IMR-90 (cell line): Measurements from ENCODE around the gene SLC30A5. TPM values are rescaled to one million over a fixed set of nuclear protein-coding genes. Genes with fewer than 3 reads are reported as not detected.

Experiments used
- ATAC-seq: fragments of 200-7000 bp; cut with Tn5 transposase; 2 replicates; pipeline ENCODE4 v1.9.1; 2020; ENCODE audit warnings: low read depth, mild to moderate bottlenecking, moderate library complexity
- BruUV-seq: library from RNA; stranded (reverse); fragments of 400-500 nt; replicated peaks from 2 replicates; lab custom pipeline; 2021; lab: Mats Ljungman, UMichigan
- CTCF ChIA-PET: fragments of 300-600 bp; formaldehyde crosslinking; extraction: SDS; loops from one replicate; lab custom pipeline; 2021; ENCODE audit warnings: antibody characterized with exemption; lab: Yijun Ruan, JAX
- POLR2A ChIA-PET: fragments of 300-600 bp; sonication (Branson Sonifier 250); formaldehyde crosslinking; loops from one replicate; lab custom pipeline; 2022; ENCODE audit warnings: antibody characterized with exemption; ENCODE audit not compliant: unreplicated experiment; lab: Charles Lee
- DNase-seq: peaks from one replicate; pipeline ENCODE4 v3.0.0; 2013
- H2AFZ ChIP-seq: replicated peaks from 2 replicates; pipeline ENCODE3; 2013; ENCODE audit warnings: low read length, mild to moderate bottlenecking; ENCODE audit not compliant: poor library complexity
- H2AK5ac ChIP-seq: 2 replicates; pipeline ENCODE4 v1.6.1; 2013; ENCODE audit warnings: low read depth, low read length, inconsistent platforms
- H2AK9ac ChIP-seq: replicated peaks from 2 replicates; pipeline ENCODE3; 2013; ENCODE audit warnings: mild to moderate bottlenecking, low read depth, low read length, moderate library complexity; ENCODE audit not compliant: poor library complexity
- H2BK120ac ChIP-seq: 2 replicates; pipeline ENCODE4 v1.6.1; 2013; ENCODE audit warnings: low read depth, low read length, inconsistent platforms
- H2BK15ac ChIP-seq: 3 replicates; pipeline ENCODE4 v1.6.1; 2013; ENCODE audit warnings: low read depth, low read length, inconsistent platforms
- H2BK20ac ChIP-seq: 2 replicates; pipeline ENCODE4 v1.6.1; 2013; ENCODE audit warnings: low read depth, mild to moderate bottlenecking, inconsistent platforms, low read length, moderate library complexity
- H2BK5ac ChIP-seq: 2 replicates; pipeline ENCODE4 v1.6.1; 2013; ENCODE audit warnings: mild to moderate bottlenecking, low read depth, low read length, inconsistent platforms; ENCODE audit not compliant: poor library complexity, severe bottlenecking
- H3K14ac ChIP-seq: replicated peaks from 2 replicates; pipeline ENCODE4 v1.6.1; 2013; ENCODE audit warnings: low read depth, low read length, inconsistent platforms
- H3K18ac ChIP-seq: 2 replicates; pipeline ENCODE4 v1.6.1; 2013; ENCODE audit warnings: low read depth, low read length, control low read depth
- H3K23ac ChIP-seq: 2 replicates; pipeline ENCODE4 v1.6.1; 2013; ENCODE audit warnings: low read depth, low read length, inconsistent platforms
- H3K27ac ChIP-seq: 2 replicates; pipeline ENCODE4 v1.5.1; 2013; ENCODE audit warnings: mild to moderate bottlenecking, control low read depth, low read length; ENCODE audit not compliant: insufficient read depth
- H3K27me3 ChIP-seq: 2 replicates; pipeline ENCODE4 v1.6.1; 2013; ENCODE audit warnings: low read length; ENCODE audit not compliant: control insufficient read depth, insufficient read depth
- H3K36me3 ChIP-seq: 2 replicates; pipeline ENCODE4 v1.6.1; 2013; ENCODE audit warnings: low read length, mixed read lengths; ENCODE audit not compliant: control insufficient read depth, insufficient read depth
- H3K4ac ChIP-seq: 2 replicates; pipeline ENCODE4 v1.6.1; 2013; ENCODE audit warnings: low read depth, low read length, inconsistent platforms
- H3K4me1 ChIP-seq: 2 replicates; pipeline ENCODE4 v1.6.1; 2013; ENCODE audit warnings: low read length, mixed read lengths; ENCODE audit not compliant: control insufficient read depth, insufficient read depth
- H3K4me2 ChIP-seq: 2 replicates; pipeline ENCODE4 v1.6.1; 2013; ENCODE audit warnings: low read depth, mild to moderate bottlenecking, control low read depth, low read length, moderate library complexity
- H3K4me3 ChIP-seq: 2 replicates; pipeline ENCODE4 v1.5.1; 2013; ENCODE audit warnings: low read depth, mild to moderate bottlenecking, control low read depth, low read length, moderate library complexity; ENCODE audit not compliant: insufficient read depth
- H3K56ac ChIP-seq: 2 replicates; pipeline ENCODE4 v1.6.1; 2013; ENCODE audit warnings: low read length, inconsistent platforms; ENCODE audit not compliant: insufficient read depth; ENCODE audit errors: extremely low read depth
- H3K79me1 ChIP-seq, 2 experiments: 2 replicates each; pipeline ENCODE4 v1.6.1; 2013; ENCODE audit warnings: low read length in 2 of 2, inconsistent platforms in 1 of 2, low read depth in 1 of 2
- H3K9ac ChIP-seq: 2 replicates; pipeline ENCODE4 v1.6.1; 2013; ENCODE audit warnings: low read depth, low read length, control low read depth
- H3K9me1 ChIP-seq: 2 replicates; pipeline ENCODE4 v1.6.1; 2013; ENCODE audit warnings: low read length, inconsistent platforms; ENCODE audit not compliant: insufficient read depth
- H3K9me3 ChIP-seq: 2 replicates; pipeline ENCODE4 v1.6.1; 2013; ENCODE audit warnings: low read length; ENCODE audit not compliant: control insufficient read depth, insufficient read depth
- H4K20me1 ChIP-seq: 2 replicates; pipeline ENCODE4 v1.6.1; 2013; ENCODE audit warnings: low read length, inconsistent platforms; ENCODE audit not compliant: insufficient read depth
- H4K5ac ChIP-seq: 2 replicates; pipeline ENCODE4 v1.6.1; 2013; ENCODE audit warnings: mild to moderate bottlenecking, low read depth, low read length, control low read depth
- H4K8ac ChIP-seq, 2 experiments: 2 replicates each; pipeline ENCODE4 v1.6.1; 2013; ENCODE audit warnings: low read depth in 2 of 2, low read length in 2 of 2, control low read depth in 1 of 2, inconsistent platforms in 1 of 2
- H4K91ac ChIP-seq: 2 replicates; pipeline ENCODE4 v1.6.1; 2013; ENCODE audit warnings: low read depth, low read length, inconsistent platforms; ENCODE audit not compliant: insufficient read depth
- MAZ ChIP-seq: IDR thresholded peaks from 2 replicates; pipeline ENCODE4 v1.6.1; 2012; ENCODE audit warnings: low read depth, mild to moderate bottlenecking, low read length, improper control_type of control experiment, moderate library complexity, borderline replicate concordance
- RFX5 ChIP-seq: IDR thresholded peaks from 2 replicates; pipeline ENCODE4 v1.8.0; 2012; ENCODE audit warnings: low read depth, mild to moderate bottlenecking, low read length, moderate library complexity
- WGBS, 2 experiments: methylation state at CpG; one replicate each; pipeline versions ENCODE4 v1.1.5 to v1.1.7; 2013; ENCODE audit warnings: missing lambda C conversion rate in 2 of 2; ENCODE audit not compliant: insufficient read length in 1 of 2; ENCODE audit errors: extremely low coverage in 2 of 2; 5-methylcytosine and 5-hydroxymethylcytosine counted together
- dilution Hi-C: fragments of 300-500 bp; cut with HindIII; formaldehyde crosslinking; loops from one replicate; pipeline ENCODE4 v1.14.3; 2018; ENCODE audit warnings: low sequenced_read_pairs; ENCODE audit not compliant: unreplicated experiment
- in situ Hi-C: fragments of 300-500 bp; cut with MboI; formaldehyde crosslinking; loops from 3 replicates; pipeline ENCODE4 v1.14.3; 2019; ENCODE audit warnings: low sequenced_read_pairs, inconsistent platforms, mixed read lengths
- intact Hi-C: fragments of 100-400 bp; cut with micrococcal nuclease; formaldehyde crosslinking; loops from 2 replicates; pipeline ENCODE4 v1.10.0; 2022
- polyA plus RNA-seq, 3 experiments: library from polyadenylated mRNA; depleted of rRNA; stranded (reverse); fragments of >200 nt; gene quantifications; 2 replicates each; pipeline ENCODE4 v1.2.3, GENCODE V29; 2012; ENCODE audit warnings: low replicate concordance in 1 of 3
- total RNA-seq: library from RNA; depleted of rRNA; stranded (reverse); fragments of >200 nt; gene quantifications from 2 replicates; pipeline ENCODE4 v1.2.3, GENCODE V29; 2012
- TF ChIP-seq, protein P1 (sequence below): conservative IDR thresholded peaks from 2 replicates; pipeline ENCODE4 v1.5.1; 2012; ENCODE audit warnings: mild to moderate bottlenecking, low read depth, low read length, improper control_type of control experiment

The SLC30A5 gene
- total and polyA plus RNA-seq, 2 of the 4 experiments (the other 2 are of a cell fraction): 21.2 to 34.8 TPM

- TF ChIP-seq, protein P1, sequence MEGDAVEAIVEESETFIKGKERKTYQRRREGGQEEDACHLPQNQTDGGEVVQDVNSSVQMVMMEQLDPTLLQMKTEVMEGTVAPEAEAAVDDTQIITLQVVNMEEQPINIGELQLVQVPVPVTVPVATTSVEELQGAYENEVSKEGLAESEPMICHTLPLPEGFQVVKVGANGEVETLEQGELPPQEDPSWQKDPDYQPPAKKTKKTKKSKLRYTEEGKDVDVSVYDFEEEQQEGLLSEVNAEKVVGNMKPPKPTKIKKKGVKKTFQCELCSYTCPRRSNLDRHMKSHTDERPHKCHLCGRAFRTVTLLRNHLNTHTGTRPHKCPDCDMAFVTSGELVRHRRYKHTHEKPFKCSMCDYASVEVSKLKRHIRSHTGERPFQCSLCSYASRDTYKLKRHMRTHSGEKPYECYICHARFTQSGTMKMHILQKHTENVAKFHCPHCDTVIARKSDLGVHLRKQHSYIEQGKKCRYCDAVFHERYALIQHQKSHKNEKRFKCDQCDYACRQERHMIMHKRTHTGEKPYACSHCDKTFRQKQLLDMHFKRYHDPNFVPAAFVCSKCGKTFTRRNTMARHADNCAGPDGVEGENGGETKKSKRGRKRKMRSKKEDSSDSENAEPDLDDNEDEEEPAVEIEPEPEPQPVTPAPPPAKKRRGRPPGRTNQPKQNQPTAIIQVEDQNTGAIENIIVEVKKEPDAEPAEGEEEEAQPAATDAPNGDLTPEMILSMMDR: no peak
Measured at GRCh38 chr5:69074664-69075521, 18.9 kb upstream of the SLC30A5 start (continued).

DNA sequence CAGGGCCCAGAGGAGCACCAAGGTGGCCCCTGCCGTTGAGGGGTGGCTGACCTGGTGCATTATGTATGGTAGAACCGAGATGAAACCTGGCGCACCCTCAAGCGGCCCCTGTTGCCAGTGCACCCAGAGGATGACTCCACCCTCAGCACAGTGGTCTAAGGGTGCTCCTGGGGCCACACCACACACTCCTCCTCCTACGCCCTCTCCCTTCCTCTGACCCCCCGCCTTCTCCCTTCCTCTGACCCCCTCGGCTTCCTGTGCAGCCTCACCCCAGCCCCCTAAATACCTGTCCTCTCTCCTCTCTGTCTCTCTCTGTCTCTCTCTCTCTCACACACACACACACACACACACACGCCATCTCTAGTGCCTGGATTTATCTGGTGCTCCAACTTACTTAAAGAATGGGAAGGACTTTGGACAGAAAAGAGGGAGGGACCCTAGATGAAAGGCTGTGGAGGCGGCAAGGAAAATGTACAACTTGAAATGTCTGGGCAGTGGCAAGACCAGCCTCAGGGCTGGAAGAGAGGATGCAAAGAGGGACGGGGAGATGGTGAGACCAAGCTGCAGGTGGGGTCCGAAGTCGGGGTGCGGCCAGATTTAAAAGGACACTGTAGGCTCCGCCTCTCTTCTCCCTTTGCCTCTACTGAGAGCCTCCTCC lies 18.2 kb upstream of the SLC30A5 start:
- CTCF ChIA-PET: no interaction called here
- no CpG with 5 or more reads among the region's 14 CpGs for WGBS, 2 experiments

More for the DNA sequence above, 18.2 kb upstream of the SLC30A5 start:
- ATAC-seq (no peak), DNase-seq (no peak)
- no peaks in the 10 kb centered on the region for H4K20me1 ChIP-seq
- dilution Hi-C loops (no loop called here), intact Hi-C loops (no loop called here), in situ Hi-C loops (no loop called here)
- no peak overlapping the region for H2BK20ac ChIP-seq
- H3K27me3 ChIP-seq: no peaks in the 10 kb centered on the region
- H3K9me3 ChIP-seq: no peaks in the 10 kb centered on the region
- H4K91ac ChIP-seq: no peak overlapping the region
- no peak overlapping the region for H2AFZ ChIP-seq
- H3K4ac ChIP-seq: no peak overlapping the region
- no peak overlapping the region for H2BK120ac ChIP-seq
- no peak overlapping the region for H3K4me3 ChIP-seq
- H3K23ac ChIP-seq: no peak overlapping the region
- no TSS peak for BruUV-seq
- POLR2A ChIA-PET: no interaction called here
- no peak overlapping the region for H3K27ac ChIP-seq
- H3K9ac ChIP-seq: no peak overlapping the region
- no peak overlapping the region for H2BK15ac ChIP-seq
- H4K5ac ChIP-seq: no peak overlapping the region
- H4K8ac ChIP-seq: no peak overlapping the region
- H3K14ac ChIP-seq: no peak overlapping the region
- H2AK9ac ChIP-seq: no peak overlapping the region
- no peak overlapping the region for H2AK5ac ChIP-seq
- no peaks in the 10 kb centered on the region for H3K79me1 ChIP-seq
- no peak overlapping the region for H3K18ac ChIP-seq
- TF ChIP-seq RFX5: no peak
- TF ChIP-seq MAZ: no peak
- no peak overlapping the region for H2BK5ac ChIP-seq
- no peak overlapping the region for H3K56ac ChIP-seq
- no peaks in the 10 kb centered on the region for H3K4me1 ChIP-seq
- no peak overlapping the region for H3K4me2 ChIP-seq
- no peaks in the 10 kb centered on the region for H3K9me1 ChIP-seq
- H3K36me3 ChIP-seq: no peaks in the 10 kb centered on the region
